ENCODE measurements around the gene SRP68. TPM values are rescaled to one million over a fixed set of nuclear protein-coding genes. Genes with fewer than 3 reads are reported as not detected.
A peak's percentile ranks its signal among the peaks of the same experiment; 100 is the strongest.

Gene SRP68
- polyA plus RNA-seq, 3 donors: 27.4 to 47.1 (median 42.1) TPM

GRCh38 chr17:76036497-76037261 is 35.6 kb downstream of the SRP68 start:
- Histone ChIP-seq H3K4me2 (replicated peaks; ENCODE audit: extremely low read depth, low read length, poor library complexity, severe bottlenecking) (no peak overlapping the region), H3K27ac (ENCODE audit: low read depth in 1 of 2, low read length in 2 of 2) (no peak overlapping the region), H2AFZ (ENCODE audit: insufficient read depth, low read depth, low read length, poor library complexity, severe bottlenecking) (no peak overlapping the region), H3K36me3 (replicated peaks in 1 of 2; ENCODE audit: control insufficient read depth in 1 of 2, insufficient read depth in 2 of 2, low read length in 2 of 2) (peaks cover 35 to 41% of the 10 kb centered on the region in 2 donors), H3K4me3 (replicated peaks in 1 of 3; ENCODE audit: low read depth in 2 of 3, low read length in 3 of 3) (no peak overlapping the region), H3K9ac (ENCODE audit: insufficient read depth, low read length, poor library complexity, severe bottlenecking) (no peak overlapping the region), H4K20me1 (ENCODE audit: insufficient read depth, low read length) (no peaks in the 10 kb centered on the region), H3K9me3 (replicated peaks in 1 of 2; ENCODE audit: control insufficient read depth in 1 of 2, insufficient read depth in 1 of 2, low read length in 2 of 2) (no peaks in the 10 kb centered on the region), H3K79me2 (ENCODE audit: insufficient read depth, low read length) (no peaks in the 10 kb centered on the region), H3K27me3 (ENCODE audit: control insufficient read depth in 2 of 2, insufficient read depth in 2 of 2, low read length in 2 of 2) (no peaks in the 10 kb centered on the region), H3K4me1 (ENCODE audit: control insufficient read depth in 1 of 2, insufficient read depth in 2 of 2, low read length in 2 of 2) (no peaks in the 10 kb centered on the region)
- WGBS (ENCODE audit: insufficient coverage): 92% methylated on average over 22 of the region's 22 CpGs
- peak overlapping the region in 1 of 7 donors; percentile 54 for H3K27ac Mint-ChIP-seq
- H3K27me3 Mint-ChIP-seq (ENCODE audit: low read depth in 3 of 3): peaks cover 0 to 4% (median 2%) of the 10 kb centered on the region in 3 donors
- no peaks in the 10 kb centered on the region for H3K4me1 Mint-ChIP-seq
- DNase-seq: no peak
- intact Hi-C loops (cut with micrococcal nuclease): no loop called here
- no peaks in the 10 kb centered on the region for H3K9me3 Mint-ChIP-seq
- no peak overlapping the region for H3K4me3 Mint-ChIP-seq
- peaks cover 40 to 46% of the 10 kb centered on the region in 2 donors for H3K36me3 Mint-ChIP-seq
- TF ChIP-seq CTCF (IDR thresholded peaks at IDR 0.05): no peak

- no peaks in the 10 kb centered on the region for H4K20me1 ChIP-seq (ENCODE audit: insufficient read depth, low read length)
- no peak overlapping the region for H3K9ac ChIP-seq (ENCODE audit: insufficient read depth, low read length, poor library complexity, severe bottlenecking)
- no peak for DNase-seq
- 94% methylated on average over 10 of the region's 13 CpGs for WGBS (ENCODE audit: insufficient coverage)
- no peaks in the 10 kb centered on the region for H3K9me3 ChIP-seq (replicated peaks in 1 of 2; ENCODE audit: control insufficient read depth in 1 of 2, insufficient read depth in 1 of 2, low read length in 2 of 2)
- Mint-ChIP-seq H3K4me1 (peaks cover 4% of the 10 kb centered on the region), H3K9me3 (no peaks in the 10 kb centered on the region), H3K27me3 (ENCODE audit: low read depth in 3 of 3) (peaks cover 4 to 6% (median 5%) of the 10 kb centered on the region in 3 donors), H3K27ac (no peak overlapping the region), H3K4me3 (no peak overlapping the region), H3K36me3 (peaks cover 21 to 26% of the 10 kb centered on the region in 2 donors)
- no peaks in the 10 kb centered on the region for H3K79me2 ChIP-seq (ENCODE audit: insufficient read depth, low read length)
- no peak for TF ChIP-seq CTCF (IDR thresholded peaks at IDR 0.05)
- intact Hi-C loops (cut with micrococcal nuclease): no loop called here
- no peak overlapping the region for H3K4me3 ChIP-seq (replicated peaks in 1 of 3; ENCODE audit: low read depth in 2 of 3, low read length in 3 of 3)
- H3K36me3 ChIP-seq (replicated peaks in 1 of 2; ENCODE audit: control insufficient read depth in 1 of 2, insufficient read depth in 2 of 2, low read length in 2 of 2): peaks cover 16 to 21% of the 10 kb centered on the region in 2 donors
- H3K4me1 ChIP-seq (ENCODE audit: control insufficient read depth in 1 of 2, insufficient read depth in 2 of 2, low read length in 2 of 2): peaks cover 2 to 4% of the 10 kb centered on the region in 2 donors
- no peaks in the 10 kb centered on the region for H3K27me3 ChIP-seq (ENCODE audit: control insufficient read depth in 2 of 2, insufficient read depth in 2 of 2, low read length in 2 of 2)
- no peak overlapping the region for H2AFZ ChIP-seq (ENCODE audit: insufficient read depth, low read depth, low read length, poor library complexity, severe bottlenecking)
- H3K4me2 ChIP-seq (replicated peaks; ENCODE audit: extremely low read depth, low read length, poor library complexity, severe bottlenecking): no peak overlapping the region
- H3K27ac ChIP-seq (ENCODE audit: low read depth in 1 of 2, low read length in 2 of 2): no peak overlapping the region
These were observed 37.6 kb downstream of the SRP68 start for GRCh38 chr17:76034428-76035350.
